Activated CD8-positive, alpha-beta T cell treated with anti-CD3 and anti-CD28 coated beads for 36 hours (primary cell): ENCODE results near the gene TENT4A. TPM values are rescaled to one million over a fixed set of nuclear protein-coding genes. Genes with fewer than 3 reads are reported as not detected.
A peak's percentile ranks its signal among the peaks of the same experiment; 100 is the strongest.

ENCODE experiments used
- ATAC-seq: fragments of 200-7000 bp; cut with Tn5 transposase; one replicate; pipeline ENCODE4 v1.10.0; 2021; ENCODE audit warnings: mild to moderate bottlenecking, moderate library complexity
- CTCF ChIA-PET: fragments of 350-600 bp; sonication (Branson Sonifier 250); formaldehyde crosslinking; loops from one replicate; lab custom pipeline; 2021; ENCODE audit warnings: antibody characterized with exemption; lab: Charles Lee
- POLR2A ChIA-PET: fragments of 350-600 bp; sonication (Branson Sonifier 250); formaldehyde crosslinking; loops from one replicate; lab custom pipeline; 2021; ENCODE audit warnings: antibody characterized with exemption; lab: Charles Lee
- DNase-seq: peaks from one replicate; pipeline ENCODE4 v3.0.0-alpha.2; 2020
- H3K27ac Mint-ChIP-seq: one replicate; pipeline ENCODE4 v1.8.0; 2021; ENCODE audit warnings: mild to moderate bottlenecking, mixed read lengths
- H3K27me3 Mint-ChIP-seq: one replicate; pipeline ENCODE4 v1.8.0; 2021; ENCODE audit warnings: mixed read lengths
- H3K36me3 Mint-ChIP-seq: one replicate; pipeline ENCODE4 v1.8.0; 2021; ENCODE audit warnings: low read depth, mixed read lengths
- H3K4me1 Mint-ChIP-seq: one replicate; pipeline ENCODE4 v1.8.0; 2021; ENCODE audit warnings: low read depth, mixed read lengths
- H3K4me3 Mint-ChIP-seq: one replicate; pipeline ENCODE4 v1.8.0; 2021; ENCODE audit warnings: mild to moderate bottlenecking, moderate library complexity, mixed read lengths
- H3K9me3 Mint-ChIP-seq: one replicate; pipeline ENCODE4 v1.8.0; 2021; ENCODE audit warnings: mixed read lengths
- intact Hi-C: fragments of 100-400 bp; cut with micrococcal nuclease; formaldehyde crosslinking; loops from one replicate; pipeline ENCODE4 v1.10.0; 2022
- total RNA-seq, 2 experiments: library from RNA; stranded (reverse); gene quantifications; one replicate each; pipeline ENCODE4 v1.2.3, GENCODE V29; 2021
- TF ChIP-seq, protein P1 (sequence below): fragments of 200-600 bp; IDR thresholded peaks from one replicate; pipeline ENCODE4 v1.8.0; 2022; ENCODE audit warnings: antibody characterized with exemption, mild to moderate bottlenecking

TENT4A gene
- total RNA-seq, 2 experiments from 2014 or later: 50.6 to 51.9 TPM

DNA sequence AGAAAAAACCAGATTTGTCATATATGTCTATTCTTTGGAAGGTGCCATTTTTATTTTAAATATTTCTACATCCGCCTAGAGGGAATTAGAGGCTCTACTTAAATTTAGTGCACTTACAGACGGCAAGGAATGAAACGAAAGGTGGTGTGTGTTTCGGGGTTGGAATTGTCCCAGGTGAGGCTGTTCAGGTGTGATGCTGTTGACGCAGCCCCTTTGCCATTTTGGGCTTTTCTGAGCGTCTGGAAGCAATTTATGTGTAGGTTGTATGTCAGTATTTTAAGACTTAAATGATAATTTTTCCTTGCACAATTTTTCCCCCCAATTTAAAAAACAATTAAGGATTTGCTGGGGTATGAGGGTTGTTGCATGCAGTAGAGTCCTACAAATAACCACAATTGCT, 2.0 kb downstream of the TENT4A start:
- ChIA-PET POLR2A (interaction anchor here (1.0 to 1.2 kb wide), 2 partner anchors 13 to 87 kb away, joined by 3 read pairs; no protein-coding TSS in a partner anchor), CTCF (no interaction called here)
- H3K9me3 Mint-ChIP-seq: no peaks in the 10 kb centered on the region
- H3K36me3 Mint-ChIP-seq: peaks cover 46% of the 10 kb centered on the region
- DNase-seq (no peak), ATAC-seq (no peak)
- peaks cover 54% of the 10 kb centered on the region for H3K4me1 Mint-ChIP-seq
- no peak overlapping the region for H3K27ac Mint-ChIP-seq
- H3K4me3 Mint-ChIP-seq: peak overlapping the region; percentile 86
- H3K27me3 Mint-ChIP-seq: peaks cover 1% of the 10 kb centered on the region
- TF ChIP-seq, protein P1, sequence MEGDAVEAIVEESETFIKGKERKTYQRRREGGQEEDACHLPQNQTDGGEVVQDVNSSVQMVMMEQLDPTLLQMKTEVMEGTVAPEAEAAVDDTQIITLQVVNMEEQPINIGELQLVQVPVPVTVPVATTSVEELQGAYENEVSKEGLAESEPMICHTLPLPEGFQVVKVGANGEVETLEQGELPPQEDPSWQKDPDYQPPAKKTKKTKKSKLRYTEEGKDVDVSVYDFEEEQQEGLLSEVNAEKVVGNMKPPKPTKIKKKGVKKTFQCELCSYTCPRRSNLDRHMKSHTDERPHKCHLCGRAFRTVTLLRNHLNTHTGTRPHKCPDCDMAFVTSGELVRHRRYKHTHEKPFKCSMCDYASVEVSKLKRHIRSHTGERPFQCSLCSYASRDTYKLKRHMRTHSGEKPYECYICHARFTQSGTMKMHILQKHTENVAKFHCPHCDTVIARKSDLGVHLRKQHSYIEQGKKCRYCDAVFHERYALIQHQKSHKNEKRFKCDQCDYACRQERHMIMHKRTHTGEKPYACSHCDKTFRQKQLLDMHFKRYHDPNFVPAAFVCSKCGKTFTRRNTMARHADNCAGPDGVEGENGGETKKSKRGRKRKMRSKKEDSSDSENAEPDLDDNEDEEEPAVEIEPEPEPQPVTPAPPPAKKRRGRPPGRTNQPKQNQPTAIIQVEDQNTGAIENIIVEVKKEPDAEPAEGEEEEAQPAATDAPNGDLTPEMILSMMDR: no peak
- intact Hi-C loops: no loop called here

DNA sequence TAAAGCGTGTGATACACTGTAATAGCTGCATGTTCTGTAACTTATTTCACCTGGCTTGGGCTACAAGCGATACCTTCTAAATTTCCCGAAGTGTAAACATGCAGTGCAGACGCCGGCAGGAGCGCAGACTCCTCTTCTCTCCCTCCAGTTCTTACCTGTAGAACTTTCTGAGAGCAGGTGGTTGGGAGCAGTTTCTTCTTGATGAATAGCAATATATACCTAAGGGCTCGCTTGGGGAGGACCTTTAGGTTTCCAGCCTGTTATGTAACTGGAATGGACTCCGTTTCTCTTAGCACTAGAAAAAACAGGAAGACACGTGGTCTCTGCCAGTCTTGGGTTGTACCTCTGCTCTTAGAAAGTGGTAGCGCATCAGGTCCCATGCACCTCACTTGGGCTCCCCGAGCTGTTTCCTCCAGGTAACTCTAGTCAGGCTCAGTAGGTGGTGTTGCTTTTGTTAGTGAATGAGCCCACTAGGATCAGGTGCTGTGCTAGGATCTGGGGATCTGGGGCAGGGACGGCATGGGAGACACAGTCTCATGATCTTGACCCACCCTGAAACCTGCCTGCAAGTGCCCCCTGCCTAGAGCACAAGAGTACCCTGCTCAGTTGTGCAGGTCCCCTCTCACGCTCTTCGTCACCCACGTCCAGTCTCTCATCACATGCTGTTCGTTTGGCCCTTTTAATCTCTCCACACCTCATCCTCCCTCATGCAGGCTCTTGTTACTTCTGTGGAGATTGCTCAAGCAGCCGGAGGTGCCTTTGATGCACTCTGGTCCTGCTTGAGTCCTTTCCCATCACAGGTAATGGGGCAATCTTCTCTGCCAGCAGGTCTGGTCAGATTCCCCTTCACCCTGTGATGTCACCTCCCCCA, 2.8 kb downstream of the TENT4A start:
- H3K36me3 Mint-ChIP-seq: peaks cover 48% of the 10 kb centered on the region
- DNase-seq (no peak), ATAC-seq (no peak)
- intact Hi-C loops: no loop called here
- peak overlapping the region; percentile 18 for H3K27ac Mint-ChIP-seq
- peak overlapping the region; percentile 86 for H3K4me3 Mint-ChIP-seq
- ChIA-PET CTCF (no interaction called here), POLR2A (interaction anchor here (1.0 to 1.7 kb wide), 3 partner anchors 12 to 88 kb away, joined by 3 to 10 read pairs (median 3); partner anchors contain the start of genes NSUN2 and SRD5A1)
- TF ChIP-seq, protein P1: no peak
- no peaks in the 10 kb centered on the region for H3K9me3 Mint-ChIP-seq
- H3K4me1 Mint-ChIP-seq: peaks cover 59% of the 10 kb centered on the region
- peaks cover 1% of the 10 kb centered on the region for H3K27me3 Mint-ChIP-seq

DNA sequence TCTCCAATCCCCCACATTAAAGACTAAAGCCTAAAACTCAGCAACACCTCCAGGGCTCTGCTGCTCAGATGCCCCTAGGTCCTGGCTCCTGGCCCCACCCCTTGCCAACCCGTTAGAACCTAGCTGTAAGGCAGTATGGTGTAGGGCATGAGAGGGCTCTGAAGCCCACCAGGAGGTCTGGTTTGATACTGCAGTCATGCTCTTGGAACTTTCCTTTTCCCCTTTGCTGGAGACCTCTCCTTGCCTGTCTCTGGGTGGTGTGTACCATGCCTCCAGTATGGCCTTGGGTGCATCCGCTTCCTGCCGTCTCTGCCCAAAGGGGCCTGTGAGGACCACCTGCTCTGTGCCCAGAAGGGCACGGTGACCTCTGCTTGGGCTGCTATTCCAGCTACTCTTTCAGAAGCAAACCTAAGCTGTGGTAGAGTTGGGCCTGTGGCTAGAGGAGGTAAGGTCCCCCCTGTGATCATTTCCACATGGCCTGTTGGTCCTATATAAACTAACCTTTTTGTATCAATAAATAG, 3.5 kb downstream of the TENT4A start:
- Mint-ChIP-seq H3K27me3 (no peaks in the 10 kb centered on the region), H3K9me3 (no peaks in the 10 kb centered on the region), H3K36me3 (peaks cover 50% of the 10 kb centered on the region), H3K4me1 (peaks cover 61% of the 10 kb centered on the region), H3K4me3 (peak overlapping the region; percentile 86), H3K27ac (no peak overlapping the region)
- POLR2A ChIA-PET: interaction anchor here (1.0 to 1.7 kb wide), 2 partner anchors 18 to 83 kb away, joined by 3 to 10 read pairs; partner anchors contain the start of genes NSUN2 and SRD5A1
- ATAC-seq (no peak), DNase-seq (no peak)
- intact Hi-C loops: no loop called here
- TF ChIP-seq, protein P1: no peak
- CTCF ChIA-PET: interaction anchor here (2.6 kb wide), 1 partner anchor 28 kb away, joined by 6 read pairs; no protein-coding TSS in a partner anchor

DNA sequence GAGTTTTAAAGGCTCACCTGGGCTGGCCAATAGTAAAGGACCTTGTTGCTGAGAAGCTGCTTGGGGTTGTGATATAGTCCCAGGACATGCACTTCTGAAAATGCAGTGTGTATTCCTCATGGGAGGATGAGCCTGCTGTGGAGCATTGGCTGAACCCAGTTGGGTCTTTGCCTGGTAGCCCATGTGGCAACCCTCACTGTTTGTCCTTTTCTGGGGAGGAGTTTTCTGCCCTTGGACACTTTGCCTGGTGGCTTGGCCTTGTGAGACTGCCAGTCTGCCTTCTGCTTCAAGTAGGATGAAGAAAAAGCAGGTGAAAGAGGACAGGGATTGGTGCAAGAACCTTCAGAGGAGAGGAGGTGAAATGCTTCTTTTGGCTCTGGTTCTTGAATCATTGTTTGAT, 4.0 kb downstream of the TENT4A start:
- Mint-ChIP-seq H3K4me1 (peaks cover 63% of the 10 kb centered on the region), H3K9me3 (no peaks in the 10 kb centered on the region), H3K36me3 (peaks cover 54% of the 10 kb centered on the region), H3K4me3 (no peak overlapping the region), H3K27ac (no peak overlapping the region), H3K27me3 (no peaks in the 10 kb centered on the region)
- no peak for DNase-seq
- no peak for ATAC-seq
- intact Hi-C loops: no loop called here
- POLR2A ChIA-PET: interaction anchor here (1.0 to 1.7 kb wide), 4 partner anchors 13 to 86 kb away, joined by 3 to 10 read pairs (median 4); partner anchors contain the start of genes NSUN2 and SRD5A1
- CTCF ChIA-PET: interaction anchor here (2.6 kb wide), 1 partner anchor 28 kb away, joined by 6 read pairs; no protein-coding TSS in a partner anchor
- TF ChIP-seq, protein P1: no peak
